ENCODE measurements around the gene CACNA1I.

CACNA1I gene

DNA sequence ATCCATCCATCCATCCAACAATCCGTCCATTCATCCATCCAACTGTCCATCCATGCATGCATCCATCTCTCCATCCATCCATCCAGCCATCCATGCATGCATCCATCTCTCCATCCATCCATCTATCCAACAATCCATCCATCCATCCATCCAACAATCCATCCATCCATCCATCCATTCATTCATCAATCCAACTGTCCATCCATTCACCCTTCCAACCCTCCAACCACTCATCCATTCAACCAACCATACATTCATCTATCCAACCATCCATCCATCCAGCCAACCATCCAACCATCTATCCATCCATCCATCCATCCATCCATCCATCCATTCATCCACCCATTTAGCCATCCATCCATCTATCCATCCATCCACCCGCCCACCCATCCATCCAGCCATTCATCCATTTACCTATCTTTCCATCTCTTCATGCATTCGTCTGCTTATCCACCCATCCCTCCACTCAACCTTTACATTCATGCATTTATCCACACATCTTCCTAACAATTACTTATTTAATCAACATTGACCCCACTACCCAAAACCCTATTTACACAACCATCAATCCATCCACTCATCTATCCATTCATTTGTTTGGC is 12.6 kb downstream of the CACNA1I start:
- Mint-ChIP-seq H3K9me3 (peaks cover 8% of the 10 kb centered on the region), H3K27me3 (ENCODE audit: low read depth, poor library complexity) (peaks cover 10% of the 10 kb centered on the region), H3K36me3 (ENCODE audit: low read depth) (peaks cover 7% of the 10 kb centered on the region), H3K4me3 (no peak overlapping the region), H3K27ac (peak overlapping the region; percentile 25), H3K4me1 (peaks cover 38% of the 10 kb centered on the region)
- no peak for DNase-seq
- no peak for TF ChIP-seq CTCF (IDR thresholded peaks at IDR 0.05)

GRCh38 chr22:39589875-39590274 is 19.3 kb downstream of the CACNA1I start:
- no peak for TF ChIP-seq CTCF (IDR thresholded peaks at IDR 0.05)
- H3K4me1 Mint-ChIP-seq: peaks cover 17% of the 10 kb centered on the region
- no peak overlapping the region for H3K27ac Mint-ChIP-seq
- peaks cover 3% of the 10 kb centered on the region for H3K27me3 Mint-ChIP-seq (ENCODE audit: low read depth, poor library complexity)
- peak; percentile 32 for DNase-seq
- no peak overlapping the region for H3K4me3 Mint-ChIP-seq
- H3K9me3 Mint-ChIP-seq: no peaks in the 10 kb centered on the region
- no peaks in the 10 kb centered on the region for H3K36me3 Mint-ChIP-seq (ENCODE audit: low read depth)

DNA sequence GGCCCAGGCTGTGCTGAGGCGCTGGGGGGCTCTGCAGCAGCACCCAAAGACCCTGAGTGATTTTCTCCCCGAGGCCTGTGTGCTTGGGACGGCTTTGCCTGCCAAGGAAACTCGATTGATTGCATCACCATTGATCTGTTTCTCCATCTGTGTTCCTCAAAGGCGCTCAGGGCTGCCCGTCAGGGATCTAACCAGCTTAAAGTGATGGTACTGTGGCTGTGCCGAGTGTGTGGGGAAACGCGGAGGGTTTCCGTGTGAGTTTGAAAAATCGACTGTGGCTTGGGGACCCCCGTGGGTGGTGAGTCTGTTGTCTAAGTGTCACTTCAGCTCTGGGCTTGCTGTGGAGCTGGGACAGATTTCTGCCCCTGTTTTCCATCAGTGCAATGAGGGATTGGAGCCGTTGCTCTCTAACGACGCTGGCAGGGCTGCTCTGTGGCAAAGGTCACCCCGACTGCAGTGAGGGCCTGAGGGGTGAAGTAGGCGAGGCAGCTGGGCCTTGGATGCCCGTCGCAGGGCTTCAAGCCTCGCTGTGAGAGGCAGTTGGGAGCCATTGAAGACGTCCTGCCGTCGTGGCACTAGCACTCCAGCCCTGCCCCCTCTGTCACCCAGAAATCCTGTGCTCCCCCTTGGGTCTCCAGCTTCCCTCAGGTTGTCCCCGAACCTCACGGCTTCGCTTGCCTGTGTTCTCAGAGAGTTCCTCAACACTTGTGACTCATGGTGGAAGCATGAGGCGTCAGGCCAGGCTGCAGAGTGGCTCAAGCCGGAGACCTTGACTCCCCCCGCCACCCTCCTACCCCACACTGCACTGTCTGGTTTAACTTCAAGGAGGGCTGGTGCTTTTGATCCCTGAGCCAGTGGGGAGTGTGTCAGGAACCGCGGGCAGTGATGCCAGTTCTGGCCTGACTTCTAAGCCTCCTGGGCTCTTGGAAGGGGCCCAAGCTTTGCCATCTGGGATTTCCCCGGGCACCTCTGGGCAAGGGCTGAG is 21.8 kb downstream of the CACNA1I start:
- peak overlapping the region; percentile 10 for H3K27ac Mint-ChIP-seq
- H3K27me3 Mint-ChIP-seq (ENCODE audit: low read depth, poor library complexity): peaks cover 16% of the 10 kb centered on the region
- no peak overlapping the region for H3K4me3 Mint-ChIP-seq
- no peak for TF ChIP-seq CTCF (IDR thresholded peaks at IDR 0.05)
- H3K9me3 Mint-ChIP-seq: no peaks in the 10 kb centered on the region
- peaks cover 32% of the 10 kb centered on the region for H3K4me1 Mint-ChIP-seq
- DNase-seq: no peak
- H3K36me3 Mint-ChIP-seq (ENCODE audit: low read depth): no peaks in the 10 kb centered on the region

- H3K27ac Mint-ChIP-seq: peak overlapping the region; percentile 12
- no peak overlapping the region for H3K4me3 Mint-ChIP-seq
- H3K9me3 Mint-ChIP-seq: no peaks in the 10 kb centered on the region
- H3K27me3 Mint-ChIP-seq (ENCODE audit: low read depth, poor library complexity): peaks cover 25% of the 10 kb centered on the region
- no peak for TF ChIP-seq CTCF (IDR thresholded peaks at IDR 0.05)
- no peak for DNase-seq
- no peaks in the 10 kb centered on the region for H3K36me3 Mint-ChIP-seq (ENCODE audit: low read depth)
- peaks cover 36% of the 10 kb centered on the region for H3K4me1 Mint-ChIP-seq
Measured at GRCh38 chr22:39593066-39593930, 22.7 kb downstream of the CACNA1I start.

DNA sequence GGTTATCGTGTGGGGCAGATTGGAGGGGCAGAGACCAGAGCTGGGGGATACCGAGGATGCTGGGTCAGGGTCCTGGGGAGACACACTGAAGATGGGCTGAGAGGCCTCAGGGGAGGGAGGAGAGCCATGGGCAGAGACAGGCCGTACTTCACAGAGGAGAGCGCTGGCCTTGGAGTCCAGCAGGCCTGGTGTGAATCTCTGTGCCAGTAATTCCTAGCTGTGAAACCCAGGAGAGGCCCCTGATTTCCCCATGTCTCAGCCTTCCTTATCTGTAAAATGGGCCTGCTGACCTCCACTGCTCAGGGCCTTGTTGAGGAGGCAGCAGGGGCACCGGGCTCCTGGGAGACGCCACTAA is 23.4 kb downstream of the CACNA1I start:
- no peak for DNase-seq

More for the DNA sequence above, 23.4 kb downstream of the CACNA1I start:
- no peak for TF ChIP-seq CTCF (IDR thresholded peaks at IDR 0.05)
- H3K9me3 Mint-ChIP-seq: no peaks in the 10 kb centered on the region
- H3K27me3 Mint-ChIP-seq (ENCODE audit: low read depth, poor library complexity): peaks cover 29% of the 10 kb centered on the region
- no peak overlapping the region for H3K4me3 Mint-ChIP-seq
- peaks cover 40% of the 10 kb centered on the region for H3K4me1 Mint-ChIP-seq
- no peak overlapping the region for H3K27ac Mint-ChIP-seq
- no peaks in the 10 kb centered on the region for H3K36me3 Mint-ChIP-seq (ENCODE audit: low read depth)
